Stimulated activated CD8-positive, alpha-beta memory T cell treated with anti-CD3 and anti-CD28 coated beads, Interleukin-12 subunit alpha, Interleukin-12 subunit beta, amount 100 ng/mL, for 4 hours (primary cell): ENCODE results near the gene NAT14.
A peak's percentile ranks its signal among the peaks of the same experiment; 100 is the strongest.
"Not testable (repeated sequence)": the region's sequence is repeated elsewhere in the genome, so short reads cannot be mapped to it uniquely, and the experiment has no call there.

ENCODE experiments used
- DNase-seq: peaks from one replicate; pipeline ENCODE4 v3.0.0-alpha.2; 2020; ENCODE audit warnings: low read depth

Gene NAT14

GRCh38 chr19:55503157-55503501 lies 18.1 kb downstream of the NAT14 start:
- DNase-seq: no peak

GRCh38 chr19:55503502-55504251 lies 18.7 kb downstream of the NAT14 start:
- peak; percentile 88 for DNase-seq

- DNase-seq: no peak
Measured at GRCh38 chr19:55504252-55504603, 19.2 kb downstream of the NAT14 start.

- no peak for DNase-seq
Measured at GRCh38 chr19:55504981-55505380, 20.0 kb downstream of the NAT14 start.

GRCh38 chr19:55508120-55508519 lies 23.1 kb downstream of the NAT14 start:
- DNase-seq: no peak

GRCh38 chr19:55516878-55517620 lies 32.1 kb downstream of the NAT14 start:
- DNase-seq: peak; percentile 78

- no peak for DNase-seq
Measured at GRCh38 chr19:55519451-55520311, 34.7 kb downstream of the NAT14 start.

- no peak for DNase-seq
Measured at GRCh38 chr19:55520691-55521292, 35.8 kb downstream of the NAT14 start.

GRCh38 chr19:55525289-55526101 lies 40.5 kb downstream of the NAT14 start:
- DNase-seq: no peak

GRCh38 chr19:55526216-55527196 lies 41.5 kb downstream of the NAT14 start:
- DNase-seq: no peak

GRCh38 chr19:55527197-55528029 lies 42.4 kb downstream of the NAT14 start:
- no peak for DNase-seq

GRCh38 chr19:55528030-55528803 lies 43.2 kb downstream of the NAT14 start:
- no peak for DNase-seq

GRCh38 chr19:55529636-55530234 lies 44.7 kb downstream of the NAT14 start:
- DNase-seq: no peak

GRCh38 chr19:55530996-55531395 lies 46.0 kb downstream of the NAT14 start:
- no peak for DNase-seq

- DNase-seq: not testable (repeated sequence)
Measured at GRCh38 chr19:55534280-55534679, 49.3 kb downstream of the NAT14 start.

GRCh38 chr19:55535173-55535964 lies 50.4 kb downstream of the NAT14 start:
- no peak for DNase-seq

- no peak for DNase-seq
Measured at GRCh38 chr19:55535965-55536350, 51.0 kb downstream of the NAT14 start.
